Esophagus squamous epithelium (tissue), 5 donors: Measurements from ENCODE around the gene SMAD3. TPM values are rescaled to one million over a fixed set of nuclear protein-coding genes. Genes with fewer than 3 reads are reported as not detected.

Source experiments
- DNase-seq: peaks from one replicate; lab custom pipeline; 2025; lab: John Stamatoyannopoulos, UW
- H3K27ac ChIP-seq, 4 donors: fragments of 200-600 bp; sonication (generic); one replicate each; pipeline ENCODE4 v1.5.1; 2016 to 2019; ENCODE audit warnings: mild to moderate bottlenecking in 1 of 4
- H3K27me3 ChIP-seq, 4 donors: fragments of 200-600 bp; sonication (generic); 1 replicate in 3 of 4; 2 replicates in 1 of 4; pipeline versions ENCODE4 v1.5.1 to v1.6.0; 2017 to 2021; ENCODE audit warnings: antibody characterized with exemption in 1 of 4
- H3K36me3 ChIP-seq, 3 donors: fragments of 200-600 bp; sonication (generic); one replicate each; pipeline ENCODE4 v1.5.1; 2016 to 2019
- H3K4me1 ChIP-seq, 3 donors: fragments of 200-600 bp; sonication (generic); one replicate each; pipeline ENCODE4 v1.5.1; 2017 to 2019
- H3K4me3 ChIP-seq, 4 donors: fragments of 200-600 bp; sonication (generic); 1 replicate in 3 of 4; 2 replicates in 1 of 4; pipeline ENCODE4 v1.5.1; 2016 to 2019; ENCODE audit warnings: mild to moderate bottlenecking in 2 of 4, moderate library complexity in 1 of 4
- H3K9me3 ChIP-seq, 3 donors: fragments of 200-600 bp; sonication (generic); one replicate each; pipeline ENCODE4 v1.5.1; 2016 to 2019
- CTCF ChIP-seq, 6 experiments: fragments of 450-650 bp in 4 of 6; fragments of 200-600 bp in 2 of 6; sonication (generic) in 2 of 6; IDR thresholded peaks; one replicate each; pipeline ENCODE4 v1.5.1; 2016 to 2019; ENCODE audit warnings: antibody characterized with exemption in 6 of 6, mild to moderate bottlenecking in 4 of 6, moderate library complexity in 4 of 6
- POLR2A ChIP-seq, 4 donors: fragments of 450-650 bp; IDR thresholded peaks; one replicate each; pipeline ENCODE4 v1.6.1; 2017; ENCODE audit warnings: antibody characterized with exemption in 4 of 4, mild to moderate bottlenecking in 4 of 4, moderate library complexity in 3 of 4
- WGBS, 2 donors: methylation state at CpG; one replicate each; pipeline ENCODE4 v1.1.5; 2018; 5-methylcytosine and 5-hydroxymethylcytosine counted together
- intact Hi-C: fragments of 100-400 bp; cut with DNase I; formaldehyde crosslinking; loops from one replicate; pipeline ENCODE4 v1.15.0; 2022
- total RNA-seq, 4 donors: library from RNA; depleted of rRNA; stranded (reverse); fragments of >200 nt; gene quantifications; one replicate each; pipeline ENCODE4 v1.1.0, GENCODE V29; 2016
- donor health status: DM: yes; HTN: yes; CAD: no.

SMAD3 gene
- total RNA-seq, 4 donors from 2014 or later, result 70.8 to 134 (median 105) TPM

GRCh38 chr15:67101911-67102598 is 36.7 kb downstream of the SMAD3 start:
- no peaks in the 10 kb centered on the region for H3K27me3 ChIP-seq
- H3K4me3 ChIP-seq, result no peak overlapping the region
- DNase-seq, result no peak
- H3K9me3 ChIP-seq, result no peaks in the 10 kb centered on the region
- WGBS, 2 donors, result 25 to 28% methylated on average over 8 of the region's 8 CpGs
- H3K27ac ChIP-seq, result peak overlapping the region; percentile 47 to 96 (median 92)
- H3K4me1 ChIP-seq, result peaks cover 66 to 100% (median 84%) of the 10 kb centered on the region in 3 donors
- intact Hi-C loops, result no loop called here
- TF ChIP-seq CTCF (IDR thresholded peaks at IDR 0.05) (no peak), POLR2A (IDR thresholded peaks at IDR 0.05) (no peak)
- no peaks in the 10 kb centered on the region for H3K36me3 ChIP-seq

GRCh38 chr15:67102599-67102929 is 37.2 kb downstream of the SMAD3 start:
- Histone ChIP-seq H3K36me3 (no peaks in the 10 kb centered on the region), H3K4me1 (peaks cover 71 to 100% (median 84%) of the 10 kb centered on the region in 3 donors), H3K27ac (peak overlapping the region; percentile 0 to 96 (median 92)), H3K27me3 (no peaks in the 10 kb centered on the region), H3K4me3 (no peak overlapping the region), H3K9me3 (no peaks in the 10 kb centered on the region)
- WGBS, 2 donors, result 91 to 93% methylated on average over 4 of the region's 4 CpGs
- no peak for DNase-seq
- TF ChIP-seq CTCF (IDR thresholded peaks at IDR 0.05) (no peak), POLR2A (IDR thresholded peaks at IDR 0.05) (no peak)
- intact Hi-C loops, result no loop called here

DNA sequence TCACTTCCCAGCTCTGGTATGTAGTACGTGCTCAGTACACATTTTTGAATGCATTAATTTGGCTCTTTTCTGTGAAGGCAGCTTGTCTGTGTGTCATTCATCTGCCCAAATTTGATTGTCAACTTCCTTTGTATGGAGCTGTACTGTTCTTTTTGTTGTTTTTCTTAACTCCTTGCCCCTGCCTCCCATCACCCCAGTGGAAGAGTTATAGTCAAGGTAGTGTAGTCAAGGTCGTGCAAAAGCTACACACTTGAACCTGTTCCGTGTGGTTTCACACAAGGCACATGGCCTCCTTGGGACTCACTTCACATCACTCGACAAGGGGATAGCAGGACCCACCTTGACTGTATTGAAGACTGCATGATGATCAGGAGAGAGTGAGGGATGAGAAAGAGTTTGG is 37.6 kb downstream of the SMAD3 start:
- Histone ChIP-seq H3K27me3 (no peaks in the 10 kb centered on the region), H3K4me1 (peaks cover 76 to 100% (median 84%) of the 10 kb centered on the region in 3 donors), H3K4me3 (no peak overlapping the region), H3K9me3 (no peaks in the 10 kb centered on the region), H3K36me3 (no peaks in the 10 kb centered on the region), H3K27ac (peak overlapping the region; percentile 90 to 96 (median 94))
- TF ChIP-seq POLR2A (IDR thresholded peaks at IDR 0.05) (no peak), CTCF (IDR thresholded peaks at IDR 0.05) (no peak)
- intact Hi-C loops, result no loop called here
- DNase-seq, result no peak
- WGBS, 2 donors, result 88 to 93% methylated on average over 4 of the region's 4 CpGs

DNA sequence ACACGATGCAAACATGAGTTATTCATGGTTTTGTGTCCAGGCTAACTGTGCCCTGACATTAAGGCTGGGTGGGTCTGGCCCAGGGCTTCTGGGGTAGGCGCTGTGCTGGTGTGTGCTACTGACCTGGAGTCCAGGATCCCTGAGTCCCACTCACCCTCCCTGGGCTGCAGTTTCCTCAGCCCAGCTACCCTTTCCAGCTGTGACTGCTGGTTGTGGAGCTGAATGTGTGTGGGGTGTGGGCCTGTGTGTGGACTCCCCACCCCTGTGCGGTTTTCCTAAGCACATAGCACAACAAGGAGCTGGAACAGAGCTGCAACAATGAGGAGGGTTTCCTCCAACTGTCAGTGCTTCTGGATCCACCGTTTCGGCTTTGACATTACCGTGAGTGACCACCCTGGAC is 38.0 kb downstream of the SMAD3 start:
- Histone ChIP-seq H3K4me1 (peaks cover 80 to 100% (median 86%) of the 10 kb centered on the region in 3 donors), H3K27me3 (no peaks in the 10 kb centered on the region), H3K9me3 (no peaks in the 10 kb centered on the region), H3K27ac (peak overlapping the region; percentile 90 to 96 (median 94)), H3K4me3 (no peak overlapping the region), H3K36me3 (no peaks in the 10 kb centered on the region)
- TF ChIP-seq POLR2A (IDR thresholded peaks at IDR 0.05), result no peak
- no peak for TF ChIP-seq CTCF (IDR thresholded peaks at IDR 0.05)
- intact Hi-C loops, result no loop called here
- DNase-seq, result no peak
- WGBS, 2 donors, result 74 to 78% methylated on average over 3 to 5 of the region's 6 CpGs

DNA sequence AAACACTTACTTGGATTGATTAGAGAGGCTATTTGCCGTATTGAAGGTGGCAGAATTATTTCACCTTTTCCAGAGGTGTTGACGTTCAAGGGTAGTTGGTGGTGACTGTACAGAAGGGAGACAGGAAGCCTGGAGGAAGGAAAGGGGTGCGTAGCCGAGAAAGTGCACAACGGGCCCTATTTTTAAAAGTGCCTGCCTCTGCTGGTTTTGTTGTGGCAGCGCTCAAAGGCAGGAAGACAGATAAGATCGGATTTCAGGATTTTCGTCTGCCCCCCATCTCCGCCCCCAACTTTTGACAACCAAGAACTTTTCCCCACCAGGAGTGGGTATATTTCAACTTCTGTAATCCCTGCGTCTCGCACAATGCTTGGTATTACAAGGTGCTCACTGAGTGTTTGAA is 38.5 kb downstream of the SMAD3 start:
- WGBS, 2 donors, result 75 to 82% methylated on average over 10 to 11 of the region's 11 CpGs
- DNase-seq, result no peak
- Histone ChIP-seq H3K4me1 (peaks cover 78 to 100% (median 86%) of the 10 kb centered on the region in 3 donors), H3K36me3 (no peaks in the 10 kb centered on the region), H3K27ac (peak overlapping the region; percentile 90 to 96 (median 94)), H3K27me3 (no peaks in the 10 kb centered on the region), H3K4me3 (no peak overlapping the region), H3K9me3 (no peaks in the 10 kb centered on the region)
- no peak for TF ChIP-seq POLR2A (IDR thresholded peaks at IDR 0.05)
- no peak for TF ChIP-seq CTCF (IDR thresholded peaks at IDR 0.05)
- intact Hi-C loops, result no loop called here
